ENCODE measurements around the gene ARIH2.
"Not testable (repeated sequence)": the region's sequence is repeated elsewhere in the genome, so short reads cannot be mapped to it uniquely, and the experiment has no call there.

Gene ARIH2

DNA sequence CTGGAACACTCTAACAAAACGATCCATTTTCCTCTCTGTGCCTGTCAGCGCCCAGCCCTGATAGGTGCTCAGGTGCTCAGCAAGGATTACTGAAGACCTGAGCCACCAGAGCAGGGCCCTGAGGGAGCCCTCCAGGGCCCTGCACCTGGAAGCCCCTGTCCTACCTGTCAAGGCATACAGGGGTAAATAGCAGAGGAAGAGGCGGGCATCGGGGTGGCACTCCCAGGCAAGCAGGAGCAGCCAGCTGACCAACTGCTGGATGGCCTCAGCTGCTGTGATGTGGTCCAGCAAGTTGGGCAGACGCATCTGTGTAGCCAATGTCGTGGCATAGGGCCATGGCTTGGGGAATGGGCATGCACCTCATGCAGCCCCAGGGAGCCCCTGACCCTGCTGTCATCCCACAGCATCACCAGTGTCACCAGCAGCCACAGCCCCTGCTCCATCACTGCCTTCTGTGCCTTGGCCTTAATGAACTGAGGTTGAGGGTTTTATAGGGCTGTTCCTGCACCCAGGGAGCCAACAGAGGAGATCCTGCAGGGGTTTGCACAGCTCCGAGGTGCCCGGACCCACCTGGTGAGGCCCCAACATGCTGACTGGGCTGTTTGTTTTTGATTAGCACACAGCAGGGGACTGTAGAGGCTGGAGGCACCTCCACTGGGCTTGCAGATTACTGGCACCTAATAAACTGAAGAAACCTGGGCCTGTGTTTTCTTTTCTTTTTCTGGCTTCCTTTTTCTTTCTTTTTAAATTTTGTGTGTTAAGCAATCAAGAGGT, 80.6 kb downstream of the ARIH2 start:
- Histone ChIP-seq H3K36me3 (ENCODE audit: control insufficient read depth, insufficient read depth, low read length) (peaks cover 4% of the 10 kb centered on the region), H3K27ac (ENCODE audit: insufficient read depth, low read length, poor library complexity, severe bottlenecking) (no peak overlapping the region), H3K27me3 (replicated peaks; ENCODE audit: control insufficient read depth, insufficient read depth, low read length, poor library complexity, severe bottlenecking) (no peaks in the 10 kb centered on the region), H3K4me3 (ENCODE audit: insufficient read depth, low read depth, low read length, poor library complexity, severe bottlenecking) (no peak overlapping the region), H3K9me3 (ENCODE audit: control insufficient read depth, low read length) (no peaks in the 10 kb centered on the region), H3K4me1 (ENCODE audit: control insufficient read depth, insufficient read depth, low read length, poor library complexity, severe bottlenecking) (no peaks in the 10 kb centered on the region)
- DNase-seq, result no peak

DNA sequence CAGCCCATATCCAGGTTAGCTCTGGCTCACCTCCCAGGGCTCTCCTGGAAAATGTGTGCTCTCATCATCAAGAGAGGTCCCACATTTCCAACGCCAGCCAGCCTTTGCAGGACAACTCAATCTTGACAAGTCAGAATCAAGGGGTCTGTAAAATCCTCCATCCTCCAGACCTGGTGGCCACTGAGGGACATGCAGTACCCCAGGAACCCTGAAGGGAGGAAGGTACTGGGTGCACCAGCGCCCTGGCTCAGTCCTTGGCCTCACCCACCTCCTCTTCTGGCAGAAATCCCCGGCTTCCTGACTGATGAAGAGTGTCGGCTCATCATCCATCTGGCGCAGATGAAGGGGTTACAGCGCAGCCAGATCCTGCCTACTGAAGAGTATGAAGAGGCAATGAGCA, 82.5 kb downstream of the ARIH2 start:
- no peaks in the 10 kb centered on the region for H3K27me3 ChIP-seq (replicated peaks; ENCODE audit: control insufficient read depth, insufficient read depth, low read length, poor library complexity, severe bottlenecking)
- H3K9me3 ChIP-seq (ENCODE audit: control insufficient read depth, low read length), result no peaks in the 10 kb centered on the region
- no peak for DNase-seq
- H3K36me3 ChIP-seq (ENCODE audit: control insufficient read depth, insufficient read depth, low read length), result peaks cover 4% of the 10 kb centered on the region
- peaks cover 2% of the 10 kb centered on the region for H3K4me1 ChIP-seq (ENCODE audit: control insufficient read depth, insufficient read depth, low read length, poor library complexity, severe bottlenecking)
- no peak overlapping the region for H3K4me3 ChIP-seq (ENCODE audit: insufficient read depth, low read depth, low read length, poor library complexity, severe bottlenecking)
- H3K27ac ChIP-seq (ENCODE audit: insufficient read depth, low read length, poor library complexity, severe bottlenecking), result no peak overlapping the region

DNA sequence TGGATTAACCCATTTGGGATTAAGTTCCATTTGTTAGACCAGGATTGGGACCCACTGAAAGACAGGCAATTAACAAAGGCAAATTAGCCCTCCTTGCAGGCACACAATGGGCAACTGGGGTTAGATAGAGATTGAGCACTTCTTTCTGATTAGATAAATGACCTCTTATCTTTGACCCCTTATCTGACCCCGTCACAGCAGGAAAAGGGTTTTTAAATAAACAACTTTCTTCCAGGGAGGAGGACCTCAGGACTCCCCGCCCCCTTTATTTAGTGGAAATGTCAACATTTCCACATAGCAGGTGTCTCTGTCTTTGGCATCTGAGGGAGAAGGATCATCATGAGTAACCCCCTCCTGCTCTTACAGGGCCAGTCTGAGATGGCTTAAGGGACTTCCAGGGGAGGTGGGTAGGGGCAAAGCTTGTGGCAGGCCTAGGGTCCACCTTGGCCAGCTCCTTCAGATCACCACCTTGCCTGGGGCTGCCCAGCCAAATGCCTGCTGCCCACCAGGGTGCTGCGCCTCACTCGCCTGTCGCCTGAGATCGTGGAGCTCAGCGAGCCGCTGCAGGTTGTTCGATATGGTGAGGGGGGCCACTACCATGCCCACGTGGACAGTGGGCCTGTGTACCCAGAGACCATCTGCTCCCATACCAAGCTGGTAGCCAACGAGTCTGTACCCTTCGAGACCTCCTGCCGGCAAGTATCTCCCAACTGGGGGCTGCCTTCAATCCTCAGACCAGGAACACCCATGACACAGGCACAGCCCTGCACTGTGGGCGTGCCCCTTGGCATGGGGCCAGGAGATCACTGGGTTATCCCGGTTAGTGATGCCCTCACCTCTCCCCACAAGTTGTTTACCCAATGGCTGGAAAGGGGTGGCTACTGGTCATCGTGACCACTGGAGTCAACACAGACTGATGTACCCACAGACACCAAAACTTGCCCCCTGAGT, 86.0 kb downstream of the ARIH2 start:
- Histone ChIP-seq H3K4me3 (ENCODE audit: insufficient read depth, low read depth, low read length, poor library complexity, severe bottlenecking) (no peak overlapping the region), H3K27ac (ENCODE audit: insufficient read depth, low read length, poor library complexity, severe bottlenecking) (no peak overlapping the region), H3K9me3 (ENCODE audit: control insufficient read depth, low read length) (no peaks in the 10 kb centered on the region), H3K27me3 (replicated peaks; ENCODE audit: control insufficient read depth, insufficient read depth, low read length, poor library complexity, severe bottlenecking) (no peaks in the 10 kb centered on the region), H3K4me1 (ENCODE audit: control insufficient read depth, insufficient read depth, low read length, poor library complexity, severe bottlenecking) (peaks cover 16% of the 10 kb centered on the region), H3K36me3 (ENCODE audit: control insufficient read depth, insufficient read depth, low read length) (no peaks in the 10 kb centered on the region)
- no peak for DNase-seq

DNA sequence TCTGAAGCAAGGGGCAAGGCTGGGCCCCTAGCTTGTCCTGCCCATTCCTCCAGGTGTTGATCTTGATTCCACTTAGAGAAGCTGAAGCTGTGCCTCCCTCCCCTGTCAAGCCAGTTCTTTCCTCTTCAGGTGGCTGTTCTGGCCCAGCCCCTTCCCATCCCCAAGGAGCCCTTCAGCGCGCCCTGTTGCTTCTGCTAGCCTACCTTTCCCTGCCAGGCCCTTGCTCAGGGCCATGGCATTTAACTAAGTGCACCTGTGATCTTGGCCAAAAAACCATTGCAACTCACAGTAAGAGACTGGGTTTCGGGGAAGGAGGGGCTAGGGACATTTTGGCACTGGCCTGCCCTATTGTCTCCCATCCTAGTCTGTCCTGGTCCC, 86.7 kb downstream of the ARIH2 start:
- Histone ChIP-seq H3K9me3 (ENCODE audit: control insufficient read depth, low read length) (no peaks in the 10 kb centered on the region), H3K4me3 (ENCODE audit: insufficient read depth, low read depth, low read length, poor library complexity, severe bottlenecking) (no peak overlapping the region), H3K27ac (ENCODE audit: insufficient read depth, low read length, poor library complexity, severe bottlenecking) (no peak overlapping the region), H3K4me1 (ENCODE audit: control insufficient read depth, insufficient read depth, low read length, poor library complexity, severe bottlenecking) (peaks cover 16% of the 10 kb centered on the region), H3K27me3 (replicated peaks; ENCODE audit: control insufficient read depth, insufficient read depth, low read length, poor library complexity, severe bottlenecking) (no peaks in the 10 kb centered on the region), H3K36me3 (ENCODE audit: control insufficient read depth, insufficient read depth, low read length) (no peaks in the 10 kb centered on the region)
- DNase-seq, result no peak

DNA sequence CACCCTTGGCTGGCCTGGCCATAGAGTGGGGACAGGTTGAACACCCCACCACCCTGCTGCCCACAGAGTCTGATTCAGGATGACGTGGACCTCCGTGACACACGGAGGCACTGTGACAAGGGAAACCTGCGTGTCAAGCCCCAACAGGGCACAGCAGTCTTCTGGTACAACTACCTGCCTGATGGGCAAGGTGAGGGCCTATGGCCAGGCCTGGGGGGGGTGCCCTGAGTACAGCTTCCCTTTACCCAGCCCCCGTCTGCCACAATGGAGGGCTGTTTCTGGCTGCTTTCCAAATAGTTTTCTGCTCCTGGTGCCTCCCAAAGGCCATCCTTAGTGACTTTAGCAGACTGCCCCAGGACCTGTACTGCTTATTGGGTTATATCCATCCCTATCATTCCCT, 87.4 kb downstream of the ARIH2 start:
- no peak for DNase-seq
- Histone ChIP-seq H3K27me3 (replicated peaks; ENCODE audit: control insufficient read depth, insufficient read depth, low read length, poor library complexity, severe bottlenecking) (no peaks in the 10 kb centered on the region), H3K9me3 (ENCODE audit: control insufficient read depth, low read length) (no peaks in the 10 kb centered on the region), H3K36me3 (ENCODE audit: control insufficient read depth, insufficient read depth, low read length) (no peaks in the 10 kb centered on the region), H3K27ac (ENCODE audit: insufficient read depth, low read length, poor library complexity, severe bottlenecking) (no peak overlapping the region), H3K4me1 (ENCODE audit: control insufficient read depth, insufficient read depth, low read length, poor library complexity, severe bottlenecking) (peaks cover 16% of the 10 kb centered on the region), H3K4me3 (ENCODE audit: insufficient read depth, low read depth, low read length, poor library complexity, severe bottlenecking) (no peak overlapping the region)

DNA sequence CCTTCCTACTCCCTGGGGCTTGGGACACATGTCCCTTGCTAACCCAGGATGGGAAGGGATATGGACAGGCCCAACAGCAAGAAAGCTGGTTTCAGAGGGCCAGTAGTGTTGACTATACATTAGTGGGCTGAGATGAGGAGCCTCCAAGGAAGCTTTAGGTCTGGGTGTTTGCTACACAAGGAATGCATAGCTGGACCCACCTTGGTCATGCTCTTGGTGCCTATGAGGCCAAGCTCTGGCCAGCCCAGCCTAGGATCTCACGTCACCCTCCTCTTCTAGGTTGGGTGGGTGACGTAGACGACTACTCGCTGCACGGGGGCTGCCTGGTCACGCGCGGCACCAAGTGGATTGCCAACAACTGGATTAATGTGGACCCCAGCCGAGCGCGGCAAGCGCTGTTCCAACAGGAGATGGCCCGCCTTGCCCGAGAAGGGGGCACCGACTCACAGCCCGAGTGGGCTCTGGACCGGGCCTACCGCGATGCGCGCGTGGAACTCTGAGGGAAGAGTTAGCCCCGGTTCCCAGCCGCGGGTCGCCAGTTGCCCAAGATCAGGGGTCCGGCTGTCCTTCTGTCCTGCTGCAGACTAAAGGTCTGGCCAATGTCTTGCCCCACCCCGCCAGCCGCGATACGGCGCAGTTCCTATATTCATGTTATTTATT, 87.9 kb downstream of the ARIH2 start:
- Histone ChIP-seq H3K4me3 (ENCODE audit: insufficient read depth, low read depth, low read length, poor library complexity, severe bottlenecking) (peak overlapping the region; percentile 74), H3K4me1 (ENCODE audit: control insufficient read depth, insufficient read depth, low read length, poor library complexity, severe bottlenecking) (peaks cover 16% of the 10 kb centered on the region)
- DNase-seq, result no peak

DNA sequence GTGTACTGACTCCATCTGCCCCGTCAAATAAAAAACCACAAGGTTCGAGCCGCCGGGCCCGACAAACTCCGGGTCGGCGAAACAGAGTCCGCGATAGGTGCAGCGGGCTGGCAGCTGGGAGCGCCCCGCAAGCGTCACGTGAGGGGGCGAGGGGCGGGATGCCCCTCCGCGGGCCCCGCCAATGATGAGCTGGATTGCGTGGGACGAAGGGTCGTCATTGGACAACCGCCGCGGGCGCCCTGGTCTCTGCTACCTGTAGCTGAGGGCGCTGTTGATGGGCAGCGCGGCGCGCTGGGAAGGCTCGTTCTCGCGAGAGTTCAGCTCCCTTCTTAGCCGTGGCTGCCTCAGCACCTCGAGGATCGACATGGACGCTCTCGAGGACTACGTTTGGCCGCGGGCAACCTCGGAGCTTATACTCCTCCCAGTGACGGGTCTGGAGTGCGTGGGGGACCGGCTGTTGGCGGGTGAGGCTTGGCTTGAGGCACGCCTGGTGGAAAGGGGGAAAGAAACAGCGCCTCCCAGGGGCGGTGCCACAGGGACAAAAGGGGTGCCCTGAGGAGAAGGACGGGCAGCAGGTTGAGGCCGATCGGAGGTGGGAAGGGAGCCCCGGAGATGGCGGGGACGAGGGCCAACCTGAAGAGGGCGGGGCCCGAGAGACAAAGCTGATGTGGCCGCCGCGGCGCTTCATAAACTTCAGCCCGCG, 88.6 kb downstream of the ARIH2 start, which contains the start of gene WDR6:
TSS of gene WDR6 (plus strand) at position 324 of the 703 bp plus-strand sequence. CDS start at position 365, 41 bp downstream.
- Histone ChIP-seq H3K4me1 (ENCODE audit: control insufficient read depth, insufficient read depth, low read length, poor library complexity, severe bottlenecking) (peaks cover 16% of the 10 kb centered on the region), H3K27ac (ENCODE audit: insufficient read depth, low read length, poor library complexity, severe bottlenecking) (peak within 1 kb of the TSS; percentile 89), H3K9me3 (ENCODE audit: control insufficient read depth, low read length) (no peaks in the 10 kb centered on the region), H3K27me3 (replicated peaks; ENCODE audit: control insufficient read depth, insufficient read depth, low read length, poor library complexity, severe bottlenecking) (no peaks in the 10 kb centered on the region), H3K4me3 (ENCODE audit: insufficient read depth, low read depth, low read length, poor library complexity, severe bottlenecking) (peak within 1 kb of the TSS; percentile 74), H3K36me3 (ENCODE audit: control insufficient read depth, insufficient read depth, low read length) (peaks cover 9% of the 10 kb centered on the region)
- peak; percentile 95 to 97 (median 97) for DNase-seq

More for the DNA sequence above, 87.9 kb downstream of the ARIH2 start:
- H3K27ac ChIP-seq (ENCODE audit: insufficient read depth, low read length, poor library complexity, severe bottlenecking), result peak overlapping the region; percentile 89
- peaks cover 2% of the 10 kb centered on the region for H3K36me3 ChIP-seq (ENCODE audit: control insufficient read depth, insufficient read depth, low read length)
- no peaks in the 10 kb centered on the region for H3K27me3 ChIP-seq (replicated peaks; ENCODE audit: control insufficient read depth, insufficient read depth, low read length, poor library complexity, severe bottlenecking)
- H3K9me3 ChIP-seq (ENCODE audit: control insufficient read depth, low read length), result no peaks in the 10 kb centered on the region

DNA sequence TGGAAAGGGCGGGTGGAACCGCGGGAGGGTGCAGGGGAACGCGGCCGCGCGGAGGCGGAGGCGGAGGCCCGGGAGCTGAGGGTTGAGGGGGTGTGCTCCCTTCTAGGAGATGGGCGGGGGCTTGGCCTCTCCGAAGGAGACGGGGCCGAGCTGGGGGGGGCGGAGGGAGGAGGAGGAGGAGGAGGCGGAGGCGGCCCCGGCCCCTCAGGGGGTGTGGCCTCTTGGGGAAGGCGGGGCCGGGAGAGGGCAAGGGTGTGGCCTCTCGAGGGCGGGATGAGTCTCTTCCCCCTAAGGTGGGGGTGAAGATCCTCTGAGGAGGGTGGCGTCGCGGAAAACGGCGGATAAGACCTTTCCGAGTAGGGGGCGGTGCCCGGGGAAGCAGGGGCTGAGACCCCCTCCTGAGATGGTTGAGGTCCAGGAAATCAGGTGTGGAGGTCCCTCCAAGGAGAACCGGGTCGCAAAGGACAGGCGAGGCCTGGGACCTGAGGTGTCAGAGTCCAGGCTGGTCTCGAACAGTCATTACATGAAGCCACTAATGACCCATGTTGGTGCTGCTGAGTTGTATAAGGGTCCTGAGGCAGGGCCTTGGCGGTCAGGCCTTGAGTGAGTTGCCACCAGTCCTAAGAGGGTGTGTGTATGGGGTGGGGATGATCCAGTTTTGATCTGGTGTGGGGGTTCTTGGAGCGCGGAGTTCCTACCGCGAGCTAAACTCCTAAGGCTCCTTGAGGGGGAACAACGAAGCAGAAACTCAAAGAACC, 89.3 kb downstream of the ARIH2 start:
- peak; percentile 81 to 86 (median 85) for DNase-seq
- Histone ChIP-seq H3K27ac (ENCODE audit: insufficient read depth, low read length, poor library complexity, severe bottlenecking) (peak overlapping the region; percentile 89), H3K4me1 (ENCODE audit: control insufficient read depth, insufficient read depth, low read length, poor library complexity, severe bottlenecking) (peaks cover 16% of the 10 kb centered on the region), H3K27me3 (replicated peaks; ENCODE audit: control insufficient read depth, insufficient read depth, low read length, poor library complexity, severe bottlenecking) (no peaks in the 10 kb centered on the region), H3K9me3 (ENCODE audit: control insufficient read depth, low read length) (no peaks in the 10 kb centered on the region), H3K4me3 (ENCODE audit: insufficient read depth, low read depth, low read length, poor library complexity, severe bottlenecking) (peak overlapping the region; percentile 74), H3K36me3 (ENCODE audit: control insufficient read depth, insufficient read depth, low read length) (peaks cover 15% of the 10 kb centered on the region)

DNA sequence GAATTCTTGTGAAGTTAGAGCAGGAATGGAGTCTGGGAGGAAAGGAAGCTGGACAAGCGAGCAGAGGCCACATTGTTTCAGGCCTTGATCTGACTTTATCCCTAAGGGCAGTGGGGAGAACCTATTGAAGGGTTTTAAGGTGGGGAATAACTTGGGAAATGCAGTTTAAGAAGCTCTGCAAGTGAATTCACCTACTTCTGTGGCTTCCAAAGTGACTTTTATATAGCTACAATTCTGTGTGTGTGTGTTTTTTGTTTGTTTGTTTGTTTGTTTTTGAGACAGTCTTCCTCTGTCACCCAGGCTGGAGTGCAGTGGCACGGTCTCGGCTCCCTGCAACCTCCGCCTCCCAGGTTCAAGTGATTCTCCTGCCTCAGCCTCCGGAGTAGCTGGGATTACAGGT, 90.0 kb downstream of the ARIH2 start:
- not testable (repeated sequence) for H3K27me3 ChIP-seq (replicated peaks; ENCODE audit: control insufficient read depth, insufficient read depth, low read length, poor library complexity, severe bottlenecking); H3K27ac ChIP-seq (ENCODE audit: insufficient read depth, low read length, poor library complexity, severe bottlenecking); H3K9me3 ChIP-seq (ENCODE audit: control insufficient read depth, low read length); DNase-seq; H3K4me3 ChIP-seq (ENCODE audit: insufficient read depth, low read depth, low read length, poor library complexity, severe bottlenecking)
- Histone ChIP-seq H3K4me1 (ENCODE audit: control insufficient read depth, insufficient read depth, low read length, poor library complexity, severe bottlenecking) (peaks cover 16% of the 10 kb centered on the region), H3K36me3 (ENCODE audit: control insufficient read depth, insufficient read depth, low read length) (peaks cover 22% of the 10 kb centered on the region)
